Measurements from ENCODE around the gene LYPLAL1. TPM values are rescaled to one million over a fixed set of nuclear protein-coding genes. Genes with fewer than 3 reads are reported as not detected.

Gene LYPLAL1
- total RNA-seq, 1 donor from 2014 or later, result 50.6 TPM

GRCh38 chr1:219201656-219202055 lies 28.0 kb downstream of the LYPLAL1 start:
- Histone ChIP-seq H3K4me1 (ENCODE audit: control insufficient read depth in 3 of 3, insufficient read depth in 3 of 3, low read length in 3 of 3) (no peaks in the 10 kb centered on the region), H3K27ac (ENCODE audit: low read depth, low read length) (no peak overlapping the region), H3K4me3 (ENCODE audit: low read length in 3 of 3) (no peak overlapping the region), H3K27me3 (ENCODE audit: control insufficient read depth in 3 of 3, insufficient read depth in 3 of 3, low read length in 3 of 3) (no peaks in the 10 kb centered on the region), H3K9ac (ENCODE audit: low read depth in 1 of 3, low read length in 3 of 3) (no peak overlapping the region), H3K36me3 (ENCODE audit: control insufficient read depth in 3 of 3, insufficient read depth in 3 of 3, low read length in 3 of 3) (peaks cover 3 to 8% (median 4%) of the 10 kb centered on the region in 3 donors), H3K9me3 (ENCODE audit: control insufficient read depth in 3 of 3, low read length in 3 of 3) (no peaks in the 10 kb centered on the region)

- no peak overlapping the region for H3K4me3 ChIP-seq (ENCODE audit: low read length in 3 of 3)
- no peak overlapping the region for H3K27ac ChIP-seq (ENCODE audit: low read depth, low read length)
- H3K4me1 ChIP-seq (ENCODE audit: control insufficient read depth in 3 of 3, insufficient read depth in 3 of 3, low read length in 3 of 3), result no peaks in the 10 kb centered on the region
- H3K27me3 ChIP-seq (ENCODE audit: control insufficient read depth in 3 of 3, insufficient read depth in 3 of 3, low read length in 3 of 3), result no peaks in the 10 kb centered on the region
- H3K36me3 ChIP-seq (ENCODE audit: control insufficient read depth in 3 of 3, insufficient read depth in 3 of 3, low read length in 3 of 3), result peaks cover 2 to 7% (median 4%) of the 10 kb centered on the region in 3 donors
- no peaks in the 10 kb centered on the region for H3K9me3 ChIP-seq (ENCODE audit: control insufficient read depth in 3 of 3, low read length in 3 of 3)
- no peak overlapping the region for H3K9ac ChIP-seq (ENCODE audit: low read depth in 1 of 3, low read length in 3 of 3)
Measured at GRCh38 chr1:219202567-219202966, 28.9 kb downstream of the LYPLAL1 start.

- H3K4me3 ChIP-seq (ENCODE audit: low read length in 3 of 3), result no peak overlapping the region
- H3K27ac ChIP-seq (ENCODE audit: low read depth, low read length), result no peak overlapping the region
- no peaks in the 10 kb centered on the region for H3K4me1 ChIP-seq (ENCODE audit: control insufficient read depth in 3 of 3, insufficient read depth in 3 of 3, low read length in 3 of 3)
- H3K36me3 ChIP-seq (ENCODE audit: control insufficient read depth in 3 of 3, insufficient read depth in 3 of 3, low read length in 3 of 3), result peaks cover 0 to 5% (median 4%) of the 10 kb centered on the region in 3 donors
- H3K9me3 ChIP-seq (ENCODE audit: control insufficient read depth in 3 of 3, low read length in 3 of 3), result no peaks in the 10 kb centered on the region
- H3K27me3 ChIP-seq (ENCODE audit: control insufficient read depth in 3 of 3, insufficient read depth in 3 of 3, low read length in 3 of 3), result no peaks in the 10 kb centered on the region
- no peak overlapping the region for H3K9ac ChIP-seq (ENCODE audit: low read depth in 1 of 3, low read length in 3 of 3)
Measured at GRCh38 chr1:219206350-219206749, 32.7 kb downstream of the LYPLAL1 start.

- Histone ChIP-seq H3K27me3 (ENCODE audit: control insufficient read depth in 3 of 3, insufficient read depth in 3 of 3, low read length in 3 of 3) (no peaks in the 10 kb centered on the region), H3K4me1 (ENCODE audit: control insufficient read depth in 3 of 3, insufficient read depth in 3 of 3, low read length in 3 of 3) (no peaks in the 10 kb centered on the region), H3K9me3 (ENCODE audit: control insufficient read depth in 3 of 3, low read length in 3 of 3) (no peaks in the 10 kb centered on the region), H3K36me3 (ENCODE audit: control insufficient read depth in 3 of 3, insufficient read depth in 3 of 3, low read length in 3 of 3) (peaks cover 0 to 9% (median 7%) of the 10 kb centered on the region in 3 donors), H3K27ac (ENCODE audit: low read depth, low read length) (no peak overlapping the region), H3K4me3 (ENCODE audit: low read length in 3 of 3) (no peak overlapping the region), H3K9ac (ENCODE audit: low read depth in 1 of 3, low read length in 3 of 3) (no peak overlapping the region)
Measured at GRCh38 chr1:219209578-219209977, 35.9 kb downstream of the LYPLAL1 start.

- H3K4me1 ChIP-seq (ENCODE audit: control insufficient read depth in 3 of 3, insufficient read depth in 3 of 3, low read length in 3 of 3), result no peaks in the 10 kb centered on the region
- H3K9me3 ChIP-seq (ENCODE audit: control insufficient read depth in 3 of 3, low read length in 3 of 3), result no peaks in the 10 kb centered on the region
- no peak overlapping the region for H3K9ac ChIP-seq (ENCODE audit: low read depth in 1 of 3, low read length in 3 of 3)
- no peak overlapping the region for H3K4me3 ChIP-seq (ENCODE audit: low read length in 3 of 3)
- H3K27me3 ChIP-seq (ENCODE audit: control insufficient read depth in 3 of 3, insufficient read depth in 3 of 3, low read length in 3 of 3), result no peaks in the 10 kb centered on the region
- H3K27ac ChIP-seq (ENCODE audit: low read depth, low read length), result no peak overlapping the region
- H3K36me3 ChIP-seq (ENCODE audit: control insufficient read depth in 3 of 3, insufficient read depth in 3 of 3, low read length in 3 of 3), result peaks cover 0 to 9% (median 7%) of the 10 kb centered on the region in 3 donors
Measured at GRCh38 chr1:219210067-219210466, 36.4 kb downstream of the LYPLAL1 start.

GRCh38 chr1:219215477-219215876 lies 41.8 kb downstream of the LYPLAL1 start:
- H3K27ac ChIP-seq (ENCODE audit: low read depth, low read length), result no peak overlapping the region
- no peaks in the 10 kb centered on the region for H3K27me3 ChIP-seq (ENCODE audit: control insufficient read depth in 3 of 3, insufficient read depth in 3 of 3, low read length in 3 of 3)
- no peak overlapping the region for H3K4me3 ChIP-seq (ENCODE audit: low read length in 3 of 3)
- H3K4me1 ChIP-seq (ENCODE audit: control insufficient read depth in 3 of 3, insufficient read depth in 3 of 3, low read length in 3 of 3), result no peaks in the 10 kb centered on the region
- no peak overlapping the region for H3K9ac ChIP-seq (ENCODE audit: low read depth in 1 of 3, low read length in 3 of 3)
- peaks cover 0 to 19% (median 13%) of the 10 kb centered on the region in 3 donors for H3K36me3 ChIP-seq (ENCODE audit: control insufficient read depth in 3 of 3, insufficient read depth in 3 of 3, low read length in 3 of 3)
- no peaks in the 10 kb centered on the region for H3K9me3 ChIP-seq (ENCODE audit: control insufficient read depth in 3 of 3, low read length in 3 of 3)

- H3K9ac ChIP-seq (ENCODE audit: low read depth in 1 of 3, low read length in 3 of 3), result no peak overlapping the region
- H3K9me3 ChIP-seq (ENCODE audit: control insufficient read depth in 3 of 3, low read length in 3 of 3), result no peaks in the 10 kb centered on the region
- H3K27ac ChIP-seq (ENCODE audit: low read depth, low read length), result no peak overlapping the region
- H3K27me3 ChIP-seq (ENCODE audit: control insufficient read depth in 3 of 3, insufficient read depth in 3 of 3, low read length in 3 of 3), result no peaks in the 10 kb centered on the region
- H3K4me1 ChIP-seq (ENCODE audit: control insufficient read depth in 3 of 3, insufficient read depth in 3 of 3, low read length in 3 of 3), result no peaks in the 10 kb centered on the region
- H3K4me3 ChIP-seq (ENCODE audit: low read length in 3 of 3), result no peak overlapping the region
- peaks cover 0 to 8% (median 4%) of the 10 kb centered on the region in 3 donors for H3K36me3 ChIP-seq (ENCODE audit: control insufficient read depth in 3 of 3, insufficient read depth in 3 of 3, low read length in 3 of 3)
Measured at GRCh38 chr1:219220945-219221344, 47.3 kb downstream of the LYPLAL1 start.

GRCh38 chr1:219223496-219223895 lies 49.8 kb downstream of the LYPLAL1 start:
- no peak overlapping the region for H3K27ac ChIP-seq (ENCODE audit: low read depth, low read length)
- H3K4me3 ChIP-seq (ENCODE audit: low read length in 3 of 3), result no peak overlapping the region
- H3K36me3 ChIP-seq (ENCODE audit: control insufficient read depth in 3 of 3, insufficient read depth in 3 of 3, low read length in 3 of 3), result peaks cover 3 to 10% (median 8%) of the 10 kb centered on the region in 3 donors
- no peaks in the 10 kb centered on the region for H3K27me3 ChIP-seq (ENCODE audit: control insufficient read depth in 3 of 3, insufficient read depth in 3 of 3, low read length in 3 of 3)
- no peak overlapping the region for H3K9ac ChIP-seq (ENCODE audit: low read depth in 1 of 3, low read length in 3 of 3)
- H3K9me3 ChIP-seq (ENCODE audit: control insufficient read depth in 3 of 3, low read length in 3 of 3), result no peaks in the 10 kb centered on the region
- no peaks in the 10 kb centered on the region for H3K4me1 ChIP-seq (ENCODE audit: control insufficient read depth in 3 of 3, insufficient read depth in 3 of 3, low read length in 3 of 3)

GRCh38 chr1:219226196-219226595 lies 52.5 kb downstream of the LYPLAL1 start:
- Histone ChIP-seq H3K27ac (ENCODE audit: low read depth, low read length) (no peak overlapping the region), H3K36me3 (ENCODE audit: control insufficient read depth in 3 of 3, insufficient read depth in 3 of 3, low read length in 3 of 3) (peaks cover 2 to 9% (median 3%) of the 10 kb centered on the region in 3 donors)

GRCh38 chr1:219227360-219228057 lies 53.8 kb downstream of the LYPLAL1 start:
- Histone ChIP-seq H3K4me1 (ENCODE audit: control insufficient read depth in 3 of 3, insufficient read depth in 3 of 3, low read length in 3 of 3) (no peaks in the 10 kb centered on the region), H3K4me3 (ENCODE audit: low read length in 3 of 3) (no peak overlapping the region), H3K36me3 (ENCODE audit: control insufficient read depth in 3 of 3, insufficient read depth in 3 of 3, low read length in 3 of 3) (peaks cover 2 to 9% (median 3%) of the 10 kb centered on the region in 3 donors), H3K9ac (ENCODE audit: low read depth in 1 of 3, low read length in 3 of 3) (no peak overlapping the region), H3K9me3 (ENCODE audit: control insufficient read depth in 3 of 3, low read length in 3 of 3) (no peaks in the 10 kb centered on the region), H3K27ac (ENCODE audit: low read depth, low read length) (no peak overlapping the region), H3K27me3 (ENCODE audit: control insufficient read depth in 3 of 3, insufficient read depth in 3 of 3, low read length in 3 of 3) (no peaks in the 10 kb centered on the region)

More at GRCh38 chr1:219226196-219226595, 52.5 kb downstream of the LYPLAL1 start:
- Histone ChIP-seq H3K27me3 (ENCODE audit: control insufficient read depth in 3 of 3, insufficient read depth in 3 of 3, low read length in 3 of 3) (no peaks in the 10 kb centered on the region), H3K9me3 (ENCODE audit: control insufficient read depth in 3 of 3, low read length in 3 of 3) (no peaks in the 10 kb centered on the region), H3K4me3 (ENCODE audit: low read length in 3 of 3) (no peak overlapping the region), H3K4me1 (ENCODE audit: control insufficient read depth in 3 of 3, insufficient read depth in 3 of 3, low read length in 3 of 3) (no peaks in the 10 kb centered on the region), H3K9ac (ENCODE audit: low read depth in 1 of 3, low read length in 3 of 3) (no peak overlapping the region)

Data from skeletal muscle tissue (tissue), 4 donors.